GM12875 (cell line): Measurements from ENCODE around the gene ZBTB34.

ENCODE experiments used
- H3K4me3 ChIP-seq: one replicate; pipeline ENCODE4 v1.5.1; 2011; ENCODE audit warnings: low read depth, low read length, control low read depth
- CTCF ChIP-seq: IDR thresholded peaks from 2 replicates; pipeline ENCODE4 v1.5.1; 2011; ENCODE audit warnings: low read depth, mild to moderate bottlenecking, control low read depth, inconsistent platforms, low read length, moderate library complexity, borderline replicate concordance; ENCODE audit not compliant: insufficient read depth

Gene ZBTB34

GRCh38 chr9:126842220-126842842 is 18.1 kb upstream of the ZBTB34 start:
- no peak for TF ChIP-seq CTCF
- no peak overlapping the region for H3K4me3 ChIP-seq

GRCh38 chr9:126842977-126843799 is 17.3 kb upstream of the ZBTB34 start:
- H3K4me3 ChIP-seq = no peak overlapping the region
- TF ChIP-seq CTCF = no peak

- no peak for TF ChIP-seq CTCF
- no peak overlapping the region for H3K4me3 ChIP-seq
These were observed 16.4 kb upstream of the ZBTB34 start for GRCh38 chr9:126844085-126844484.

- no peak overlapping the region for H3K4me3 ChIP-seq
- no peak for TF ChIP-seq CTCF
These were observed 13.4 kb upstream of the ZBTB34 start for GRCh38 chr9:126847051-126847450.

GRCh38 chr9:126849591-126850225 is 10.7 kb upstream of the ZBTB34 start:
- no peak overlapping the region for H3K4me3 ChIP-seq
- TF ChIP-seq CTCF = no peak

- TF ChIP-seq CTCF = no peak
- H3K4me3 ChIP-seq = no peak overlapping the region
These were observed 9.1 kb upstream of the ZBTB34 start for GRCh38 chr9:126851286-126851880.
